ENCODE data around the gene FGF1.
A peak's percentile ranks its signal among the peaks of the same experiment; 100 is the strongest.

Gene FGF1

GRCh38 chr5:142576303-142576702 is 109.6 kb downstream of the FGF1 start:
- no peak for DNase-seq (ENCODE audit: low spot score)

GRCh38 chr5:142572006-142572405 is 113.9 kb downstream of the FGF1 start:
- DNase-seq (ENCODE audit: low spot score) = no peak

- no peak for DNase-seq (ENCODE audit: low spot score)
Measured at GRCh38 chr5:142571371-142571770, 114.5 kb downstream of the FGF1 start.

GRCh38 chr5:142569905-142570304 is 116.0 kb downstream of the FGF1 start:
- no peak for DNase-seq (ENCODE audit: low spot score)

- DNase-seq (ENCODE audit: low spot score) = no peak
Measured at GRCh38 chr5:142568996-142569335, 116.9 kb downstream of the FGF1 start.

GRCh38 chr5:142568283-142568995 is 117.5 kb downstream of the FGF1 start:
- DNase-seq (ENCODE audit: low spot score) = no peak

GRCh38 chr5:142561486-142562097 is 124.3 kb downstream of the FGF1 start:
- no peak for DNase-seq (ENCODE audit: low spot score)

GRCh38 chr5:142561029-142561428 is 124.9 kb downstream of the FGF1 start:
- no peak for DNase-seq (ENCODE audit: low spot score)

GRCh38 chr5:142552107-142552506 is 133.8 kb downstream of the FGF1 start:
- DNase-seq (ENCODE audit: low spot score) = no peak

- DNase-seq (ENCODE audit: low spot score) = no peak
Measured at GRCh38 chr5:142551338-142552067, 134.4 kb downstream of the FGF1 start.

GRCh38 chr5:142550471-142550870 is 135.4 kb downstream of the FGF1 start:
- no peak for DNase-seq (ENCODE audit: low spot score)

GRCh38 chr5:142549834-142550233 is 136.1 kb downstream of the FGF1 start:
- DNase-seq (ENCODE audit: low spot score) = no peak

- DNase-seq (ENCODE audit: low spot score) = peak; percentile 98
Measured at GRCh38 chr5:142548739-142549275, 137.1 kb downstream of the FGF1 start.

- peak; percentile 27 for DNase-seq (ENCODE audit: low spot score)
Measured at GRCh38 chr5:142547445-142548380, 138.2 kb downstream of the FGF1 start.

GRCh38 chr5:142545650-142546322 is 140.1 kb downstream of the FGF1 start:
- no peak for DNase-seq (ENCODE audit: low spot score)

- DNase-seq (ENCODE audit: low spot score) = no peak
Measured at GRCh38 chr5:142544946-142545649, 140.8 kb downstream of the FGF1 start.

GRCh38 chr5:142544071-142544753 is 141.7 kb downstream of the FGF1 start:
- DNase-seq (ENCODE audit: low spot score) = no peak

GRCh38 chr5:142542906-142543305 is 143.0 kb downstream of the FGF1 start:
- peak; percentile 37 for DNase-seq (ENCODE audit: low spot score)
